C4-2B (cell line): ENCODE results near the gene H6PD.

ENCODE experiments used
- H3K27ac ChIP-seq: fragments of 450-650 bp; 2 replicates; pipeline ENCODE4 v1.5.1; 2017
- CTCF ChIP-seq: fragments of 450-650 bp; conservative IDR thresholded peaks from 2 replicates; pipeline ENCODE4 v1.5.1; 2017; ENCODE audit warnings: mild to moderate bottlenecking
- ZFX ChIP-seq: fragments of 450-650 bp; IDR thresholded peaks from 2 replicates; pipeline ENCODE4 v1.6.1; 2017

The H6PD gene

GRCh38 chr1:9248341-9249262 lies 14.0 kb downstream of the H6PD start:
- TF ChIP-seq CTCF, result no peak
- no peak for TF ChIP-seq ZFX

GRCh38 chr1:9249263-9249533 lies 14.6 kb downstream of the H6PD start:
- TF ChIP-seq CTCF (no peak), ZFX (no peak)
- H3K27ac ChIP-seq, result no peak overlapping the region; the same call in 1 of the 2 replicates

More at GRCh38 chr1:9248341-9249262, 14.0 kb downstream of the H6PD start:
- no peak overlapping the region for H3K27ac ChIP-seq

- H3K27ac ChIP-seq, result peak overlapping the region; percentile 7; the same call in 1 of the 2 replicates
Measured at GRCh38 chr1:9249534-9250410, 15.2 kb downstream of the H6PD start.

GRCh38 chr1:9250411-9251381 lies 16.1 kb downstream of the H6PD start:
- TF ChIP-seq CTCF (no peak; the same call in 1 of the 2 replicates), ZFX (no peak)
- peak overlapping the region; percentile 63 for H3K27ac ChIP-seq

More at GRCh38 chr1:9249534-9250410, 15.2 kb downstream of the H6PD start:
- no peak; the same call in 1 of the 2 replicates for TF ChIP-seq CTCF
- no peak for TF ChIP-seq ZFX

- TF ChIP-seq CTCF (no peak), ZFX (no peak)
- H3K27ac ChIP-seq, result peak overlapping the region; percentile 63
Measured at GRCh38 chr1:9251501-9251900, 16.9 kb downstream of the H6PD start.

GRCh38 chr1:9253004-9253403 lies 18.4 kb downstream of the H6PD start:
- TF ChIP-seq ZFX, result no peak
- no peak for TF ChIP-seq CTCF
- H3K27ac ChIP-seq, result no peak overlapping the region
